Nephron progenitor cell (in vitro differentiated cells): ENCODE measurements around the gene UVRAG.

ENCODE experiments used
- DNase-seq: peaks from one replicate; pipeline ENCODE4 v3.0.0; 2021
- H3K27ac Mint-ChIP-seq: 2 replicates; pipeline ENCODE4 v1.8.0; 2021; ENCODE audit warnings: mild to moderate bottlenecking, moderate library complexity, mixed read lengths
- H3K27me3 Mint-ChIP-seq: 2 replicates; pipeline ENCODE4 v1.8.0; 2021; ENCODE audit warnings: mild to moderate bottlenecking, low read depth, mixed read lengths; ENCODE audit not compliant: poor library complexity
- H3K36me3 Mint-ChIP-seq: 2 replicates; pipeline ENCODE4 v1.8.0; 2021; ENCODE audit warnings: low read depth, mixed read lengths
- H3K4me1 Mint-ChIP-seq: 2 replicates; pipeline ENCODE4 v1.8.0; 2021; ENCODE audit warnings: mixed read lengths
- H3K4me3 Mint-ChIP-seq: 2 replicates; pipeline ENCODE4 v1.8.0; 2021; ENCODE audit warnings: mild to moderate bottlenecking, moderate library complexity, mixed read lengths
- H3K9me3 Mint-ChIP-seq: 2 replicates; pipeline ENCODE4 v1.8.0; 2021; ENCODE audit warnings: mild to moderate bottlenecking, moderate library complexity, mixed read lengths
- TF ChIP-seq, protein P1 (sequence below): fragments of 200-600 bp; sonication (generic); IDR thresholded peaks from 2 replicates; pipeline ENCODE4 v1.5.0; 2021; ENCODE audit warnings: antibody characterized with exemption

Gene UVRAG

DNA sequence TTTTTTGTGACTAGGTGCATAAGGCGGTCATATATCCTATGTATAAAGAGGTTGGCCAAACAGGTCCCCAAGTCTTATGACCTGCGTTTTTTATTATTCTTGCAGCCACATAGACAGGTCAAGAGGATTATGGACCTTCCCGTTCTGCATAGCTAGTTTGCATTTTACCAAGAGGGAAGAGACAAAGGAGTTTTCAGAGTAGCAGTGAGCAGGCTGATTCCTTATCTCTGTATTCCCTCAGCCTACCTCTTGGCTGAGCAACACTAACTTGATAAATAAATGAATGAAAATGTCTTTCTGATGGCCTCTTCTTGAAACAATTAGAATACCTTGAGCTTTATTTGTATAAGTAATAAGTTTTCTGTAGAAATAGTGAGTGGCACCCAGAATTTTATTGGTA is 210.8 kb downstream of the UVRAG start:
- Mint-ChIP-seq H3K27ac (no peak overlapping the region), H3K27me3 (no peaks in the 10 kb centered on the region), H3K9me3 (peaks cover 14% of the 10 kb centered on the region), H3K36me3 (peaks cover 60% of the 10 kb centered on the region), H3K4me3 (no peak overlapping the region), H3K4me1 (peaks cover 2% of the 10 kb centered on the region)
- TF ChIP-seq, protein P1, sequence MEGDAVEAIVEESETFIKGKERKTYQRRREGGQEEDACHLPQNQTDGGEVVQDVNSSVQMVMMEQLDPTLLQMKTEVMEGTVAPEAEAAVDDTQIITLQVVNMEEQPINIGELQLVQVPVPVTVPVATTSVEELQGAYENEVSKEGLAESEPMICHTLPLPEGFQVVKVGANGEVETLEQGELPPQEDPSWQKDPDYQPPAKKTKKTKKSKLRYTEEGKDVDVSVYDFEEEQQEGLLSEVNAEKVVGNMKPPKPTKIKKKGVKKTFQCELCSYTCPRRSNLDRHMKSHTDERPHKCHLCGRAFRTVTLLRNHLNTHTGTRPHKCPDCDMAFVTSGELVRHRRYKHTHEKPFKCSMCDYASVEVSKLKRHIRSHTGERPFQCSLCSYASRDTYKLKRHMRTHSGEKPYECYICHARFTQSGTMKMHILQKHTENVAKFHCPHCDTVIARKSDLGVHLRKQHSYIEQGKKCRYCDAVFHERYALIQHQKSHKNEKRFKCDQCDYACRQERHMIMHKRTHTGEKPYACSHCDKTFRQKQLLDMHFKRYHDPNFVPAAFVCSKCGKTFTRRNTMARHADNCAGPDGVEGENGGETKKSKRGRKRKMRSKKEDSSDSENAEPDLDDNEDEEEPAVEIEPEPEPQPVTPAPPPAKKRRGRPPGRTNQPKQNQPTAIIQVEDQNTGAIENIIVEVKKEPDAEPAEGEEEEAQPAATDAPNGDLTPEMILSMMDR, result no peak
- no peak for DNase-seq

DNA sequence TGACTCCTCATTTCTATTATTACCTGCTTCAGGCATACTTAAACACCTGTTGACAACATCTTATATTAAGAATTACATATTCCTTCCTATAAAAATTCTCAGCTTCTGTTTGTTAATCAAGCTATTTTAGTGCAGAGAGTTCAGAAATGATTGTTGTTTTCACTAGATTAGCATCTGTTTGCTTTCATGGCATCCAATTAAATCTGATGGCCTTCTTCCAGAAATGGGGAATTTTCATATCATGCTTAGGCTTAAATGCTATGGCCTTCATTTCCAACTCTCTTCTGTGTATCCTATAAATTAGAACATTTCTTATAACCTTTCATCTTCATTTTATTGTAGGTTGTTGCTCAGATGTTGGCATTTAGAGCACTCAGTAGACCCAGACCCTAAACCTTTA is 211.3 kb downstream of the UVRAG start:
- peaks cover 14% of the 10 kb centered on the region for H3K9me3 Mint-ChIP-seq
- H3K27me3 Mint-ChIP-seq, result no peaks in the 10 kb centered on the region
- no peak for DNase-seq
- TF ChIP-seq, protein P1, result no peak
- peaks cover 55% of the 10 kb centered on the region for H3K36me3 Mint-ChIP-seq
- H3K4me3 Mint-ChIP-seq, result no peak overlapping the region
- peaks cover 7% of the 10 kb centered on the region for H3K4me1 Mint-ChIP-seq
- no peak overlapping the region for H3K27ac Mint-ChIP-seq

DNA sequence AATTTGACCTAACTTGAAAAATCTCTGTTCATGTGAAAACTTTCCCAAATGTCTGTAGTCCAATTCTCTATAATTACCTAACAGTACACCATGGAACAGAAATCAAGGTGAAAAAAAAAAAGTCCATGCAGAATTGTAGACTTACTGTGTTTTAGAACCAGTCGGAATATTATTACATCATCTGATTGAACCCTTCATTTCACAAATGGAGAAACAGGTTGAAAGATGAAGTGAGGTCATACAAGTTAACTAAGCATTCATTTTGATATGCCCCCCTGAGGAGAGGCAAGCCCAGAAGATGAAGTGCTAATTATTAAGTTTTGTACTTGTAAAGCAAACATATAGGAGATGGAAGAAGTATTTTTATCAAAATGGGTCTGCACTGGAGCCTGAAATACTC is 211.9 kb downstream of the UVRAG start:
- Mint-ChIP-seq H3K27ac (no peak overlapping the region), H3K9me3 (peaks cover 14% of the 10 kb centered on the region), H3K4me1 (peaks cover 8% of the 10 kb centered on the region), H3K36me3 (peaks cover 52% of the 10 kb centered on the region), H3K4me3 (no peak overlapping the region), H3K27me3 (no peaks in the 10 kb centered on the region)
- TF ChIP-seq, protein P1, result no peak
- no peak for DNase-seq

DNA sequence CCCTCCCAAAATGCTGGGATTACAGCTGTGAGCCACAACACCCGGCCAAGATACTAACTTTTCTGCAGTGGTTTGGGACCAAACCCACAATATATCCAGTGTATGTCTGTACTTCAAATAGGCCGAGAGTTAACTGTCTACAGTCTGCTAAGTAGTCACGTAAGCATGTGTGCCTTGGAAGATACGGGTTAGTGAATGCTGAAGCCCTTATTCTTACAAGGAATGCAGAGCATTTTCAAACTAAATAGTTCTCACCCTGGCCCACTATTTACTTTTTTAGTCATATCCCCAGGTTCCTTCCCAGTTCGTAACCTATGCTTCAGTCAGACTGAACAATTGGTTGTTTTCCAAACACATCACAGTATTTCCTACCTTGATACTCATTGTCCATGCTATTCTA is 215.3 kb downstream of the UVRAG start:
- Mint-ChIP-seq H3K4me1 (peaks cover 8% of the 10 kb centered on the region), H3K27me3 (no peaks in the 10 kb centered on the region), H3K9me3 (peaks cover 14% of the 10 kb centered on the region), H3K36me3 (peaks cover 37% of the 10 kb centered on the region), H3K27ac (no peak overlapping the region), H3K4me3 (no peak overlapping the region)
- TF ChIP-seq, protein P1, result no peak
- no peak for DNase-seq

DNA sequence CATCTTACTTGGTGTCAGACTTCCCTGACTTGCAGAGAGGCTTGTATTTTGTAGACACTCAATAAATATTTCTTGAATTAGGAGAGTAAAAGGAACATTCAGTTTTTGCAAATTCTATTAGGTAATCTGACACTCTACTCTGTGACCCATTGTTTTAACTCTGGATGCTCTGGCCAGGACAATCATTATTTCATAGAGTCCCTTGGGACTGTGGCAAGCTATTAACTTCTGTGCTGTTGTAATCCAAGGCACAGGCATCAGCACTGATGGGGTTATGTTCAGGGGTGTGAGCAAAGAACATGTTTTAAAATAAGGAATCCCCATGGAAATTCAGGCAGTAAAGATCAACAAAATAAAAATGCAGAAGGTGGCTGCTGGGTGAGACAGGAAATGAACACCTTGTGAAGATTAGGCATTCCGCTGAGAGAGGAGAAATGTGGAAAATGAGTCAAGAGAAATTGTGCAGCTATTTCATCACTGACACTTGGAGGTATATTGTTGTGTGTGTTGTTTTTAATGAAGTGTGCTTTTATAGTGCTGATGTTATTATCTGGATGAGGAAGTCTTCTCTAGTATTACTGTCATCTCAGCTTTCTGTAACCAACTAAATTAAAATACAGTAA is 216.1 kb downstream of the UVRAG start:
- no peak overlapping the region for H3K4me3 Mint-ChIP-seq
- peaks cover 39% of the 10 kb centered on the region for H3K36me3 Mint-ChIP-seq
- peak overlapping the region; percentile 53 for H3K27ac Mint-ChIP-seq
- no peak for DNase-seq
- H3K27me3 Mint-ChIP-seq, result no peaks in the 10 kb centered on the region
- H3K9me3 Mint-ChIP-seq, result peaks cover 14% of the 10 kb centered on the region
- TF ChIP-seq, protein P1, result no peak
- peaks cover 8% of the 10 kb centered on the region for H3K4me1 Mint-ChIP-seq

DNA sequence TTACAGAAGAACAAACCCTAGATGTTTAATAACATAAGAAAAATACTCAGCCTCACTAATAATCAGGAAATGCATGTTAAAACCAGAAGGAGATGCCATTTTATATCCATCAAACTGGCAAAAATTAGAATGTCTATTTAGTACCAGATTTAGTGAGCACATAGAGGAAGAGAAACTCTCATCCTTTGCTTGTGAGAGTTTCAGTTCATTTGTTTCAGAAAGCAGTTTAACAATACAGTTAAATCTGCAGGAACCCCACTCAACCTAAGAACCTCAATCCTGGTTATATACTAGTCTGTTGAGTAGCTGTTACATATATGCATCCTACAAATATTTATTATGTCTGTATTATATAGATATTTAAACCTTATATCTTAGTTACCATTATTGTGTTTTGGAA is 218.7 kb downstream of the UVRAG start:
- H3K4me3 Mint-ChIP-seq, result no peak overlapping the region
- H3K9me3 Mint-ChIP-seq, result peaks cover 7% of the 10 kb centered on the region
- H3K27ac Mint-ChIP-seq, result no peak overlapping the region
- H3K27me3 Mint-ChIP-seq, result no peaks in the 10 kb centered on the region
- no peak for DNase-seq
- TF ChIP-seq, protein P1, result no peak
- peaks cover 8% of the 10 kb centered on the region for H3K4me1 Mint-ChIP-seq
- peaks cover 45% of the 10 kb centered on the region for H3K36me3 Mint-ChIP-seq
